ENCODE measurements around the gene GALR2. TPM values are rescaled to one million over a fixed set of nuclear protein-coding genes. Genes with fewer than 3 reads are reported as not detected.
"Not testable (repeated sequence)": the region's sequence is repeated elsewhere in the genome, so short reads cannot be mapped to it uniquely, and the experiment has no call there.

Gene GALR2
- total RNA-seq, 2 donors from 2014 or later, result not detected

- no peaks in the 10 kb centered on the region for H3K27me3 ChIP-seq
- H3K4me1 ChIP-seq, result no peaks in the 10 kb centered on the region
- H3K27ac ChIP-seq, result no peak overlapping the region
- no peaks in the 10 kb centered on the region for H3K9me3 ChIP-seq
- no peak for DNase-seq (ENCODE audit: low spot score)
- H3K36me3 ChIP-seq, result peaks cover 61% of the 10 kb centered on the region
- H3K4me3 ChIP-seq, result no peak overlapping the region
- no peak for TF ChIP-seq CTCF (IDR thresholded peaks at IDR 0.05)
These were observed 35.5 kb upstream of the GALR2 start for GRCh38 chr17:76039121-76039520.

DNA sequence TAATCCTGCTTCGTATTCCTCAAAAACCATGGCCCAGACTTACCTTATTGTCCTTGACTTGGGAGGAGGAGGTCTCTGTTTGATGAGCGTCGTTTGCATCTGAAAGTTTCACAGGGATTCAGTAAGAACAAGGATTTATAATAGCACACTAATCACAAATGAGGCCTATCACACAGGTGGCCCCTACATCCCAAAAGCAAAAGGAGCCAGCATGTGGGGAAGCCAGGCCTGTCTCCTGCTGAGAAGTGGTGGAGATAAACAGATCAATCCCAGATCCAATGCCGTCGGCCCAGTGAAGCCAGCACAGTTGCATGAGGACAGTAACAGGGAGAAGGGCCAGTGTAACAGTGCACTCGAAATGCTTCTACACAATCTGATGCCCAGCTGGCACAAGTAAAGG is 34.2 kb upstream of the GALR2 start:
- no peak overlapping the region for H3K27ac ChIP-seq
- H3K36me3 ChIP-seq, result peaks cover 73% of the 10 kb centered on the region
- no peak overlapping the region for H3K4me3 ChIP-seq

GRCh38 chr17:76042868-76043267 is 31.7 kb upstream of the GALR2 start:
- H3K27me3 ChIP-seq; DNase-seq (ENCODE audit: low spot score); H3K4me1 ChIP-seq; H3K9me3 ChIP-seq; H3K27ac ChIP-seq; H3K4me3 ChIP-seq: not testable (repeated sequence)
- peaks cover 98% of the 10 kb centered on the region for H3K36me3 ChIP-seq

More for the DNA sequence above, 34.2 kb upstream of the GALR2 start:
- no peaks in the 10 kb centered on the region for H3K9me3 ChIP-seq
- no peak for TF ChIP-seq CTCF (IDR thresholded peaks at IDR 0.05)
- no peaks in the 10 kb centered on the region for H3K4me1 ChIP-seq
- no peaks in the 10 kb centered on the region for H3K27me3 ChIP-seq
- DNase-seq (ENCODE audit: low spot score), result no peak

- H3K27ac ChIP-seq; H3K4me3 ChIP-seq; H3K4me1 ChIP-seq; DNase-seq (ENCODE audit: low spot score); H3K9me3 ChIP-seq; H3K27me3 ChIP-seq: not testable (repeated sequence)
- H3K36me3 ChIP-seq, result peaks cover 98% of the 10 kb centered on the region
These were observed 30.0 kb upstream of the GALR2 start for GRCh38 chr17:76044475-76045007.

GRCh38 chr17:76046064-76046463 is 28.5 kb upstream of the GALR2 start:
- TF ChIP-seq CTCF (IDR thresholded peaks at IDR 0.05), result no peak
- DNase-seq (ENCODE audit: low spot score), result no peak

DNA sequence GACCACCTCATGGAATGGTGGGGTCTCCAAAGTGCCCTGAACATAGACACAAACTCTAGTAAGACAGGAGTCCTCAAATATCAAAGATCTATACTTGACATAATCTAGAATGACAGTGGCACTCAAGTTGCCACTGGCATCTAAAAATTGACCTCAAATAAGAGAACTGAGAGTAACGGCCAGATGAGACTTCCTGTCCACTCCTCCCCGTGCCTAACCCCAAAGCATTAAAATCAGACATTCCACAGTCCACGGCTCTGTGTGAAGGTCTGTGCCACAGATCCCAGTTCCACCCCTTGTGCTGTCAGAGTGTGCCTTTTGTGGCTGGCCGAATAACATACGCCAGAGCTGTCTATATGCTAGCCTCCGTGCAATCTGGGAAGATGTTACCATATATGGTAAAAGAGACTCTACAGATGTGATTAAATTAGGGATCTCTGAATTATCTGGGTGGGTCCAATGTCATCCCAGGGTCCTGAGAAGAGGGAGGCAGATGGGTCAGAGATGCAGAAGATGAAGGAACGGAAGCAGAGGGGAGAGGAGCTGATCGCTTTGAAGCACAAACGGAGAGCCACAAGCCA is 26.5 kb upstream of the GALR2 start:
- no peak overlapping the region for H3K27ac ChIP-seq
- no peak for DNase-seq (ENCODE audit: low spot score)
- no peak overlapping the region for H3K4me3 ChIP-seq
- no peak for TF ChIP-seq CTCF (IDR thresholded peaks at IDR 0.05)
- H3K4me1 ChIP-seq, result no peaks in the 10 kb centered on the region
- no peaks in the 10 kb centered on the region for H3K27me3 ChIP-seq
- peaks cover 80% of the 10 kb centered on the region for H3K36me3 ChIP-seq
- H3K9me3 ChIP-seq, result no peaks in the 10 kb centered on the region

More at GRCh38 chr17:76046064-76046463, 28.5 kb upstream of the GALR2 start:
- no peak overlapping the region for H3K4me3 ChIP-seq
- H3K36me3 ChIP-seq, result peaks cover 98% of the 10 kb centered on the region
- no peaks in the 10 kb centered on the region for H3K4me1 ChIP-seq
- no peak overlapping the region for H3K27ac ChIP-seq
- no peaks in the 10 kb centered on the region for H3K27me3 ChIP-seq
- H3K9me3 ChIP-seq, result no peaks in the 10 kb centered on the region

DNA sequence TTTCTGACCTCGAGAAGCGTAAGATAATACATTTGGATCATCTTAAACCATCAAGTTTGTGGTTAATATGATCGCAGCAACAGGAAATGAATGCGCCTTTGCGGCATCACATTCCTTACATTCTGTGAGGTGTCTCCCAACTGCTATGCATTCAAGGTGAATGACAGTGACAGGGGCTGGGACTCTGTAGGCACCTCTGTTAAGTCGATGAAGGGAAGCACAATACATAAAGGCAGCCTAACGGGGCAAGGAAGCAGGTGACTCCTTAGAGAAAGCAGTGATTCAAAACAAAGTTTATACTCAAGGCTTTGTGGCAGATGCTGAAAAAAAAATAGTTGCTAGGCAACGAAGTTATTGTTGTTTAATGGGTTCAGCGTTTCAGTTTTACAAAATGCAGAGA is 25.9 kb upstream of the GALR2 start:
- Histone ChIP-seq H3K27me3 (no peaks in the 10 kb centered on the region), H3K36me3 (peaks cover 80% of the 10 kb centered on the region), H3K4me3 (no peak overlapping the region), H3K4me1 (peaks cover 0 to 6% of the 10 kb centered on the region in 2 donors), H3K9me3 (no peaks in the 10 kb centered on the region), H3K27ac (no peak overlapping the region)
- TF ChIP-seq CTCF (IDR thresholded peaks at IDR 0.05), result no peak
- DNase-seq (ENCODE audit: low spot score), result no peak

Measured in right atrium auricular region (tissue), 2 donors.